Central memory CD4-positive, alpha-beta T cell (primary cell): ENCODE results near the gene TBCD.

ENCODE experiments used
- DNase-seq: peaks from one replicate; pipeline ENCODE4 v3.0.0; 2022

TBCD gene

DNA sequence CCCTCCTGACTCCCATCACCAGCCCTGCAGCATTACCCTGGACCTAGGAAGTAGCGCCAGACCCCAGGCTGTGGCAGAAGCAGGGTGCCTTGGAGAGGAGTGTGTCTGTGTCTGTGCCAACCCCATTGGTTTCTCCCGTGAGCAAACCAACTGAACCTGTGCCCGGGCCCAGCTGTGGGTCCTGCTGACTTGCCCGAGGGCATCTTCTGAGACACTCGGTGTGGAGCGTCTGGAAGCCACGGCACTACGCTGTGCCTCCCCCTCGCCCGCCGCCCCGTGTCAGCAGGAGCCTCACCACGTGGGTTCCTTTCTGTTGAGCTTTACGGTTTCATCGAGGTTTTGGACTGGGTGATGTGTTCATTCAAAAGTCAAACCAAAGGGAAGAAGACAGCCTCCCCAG, 60.2 kb downstream of the TBCD start:
- no peak for DNase-seq

DNA sequence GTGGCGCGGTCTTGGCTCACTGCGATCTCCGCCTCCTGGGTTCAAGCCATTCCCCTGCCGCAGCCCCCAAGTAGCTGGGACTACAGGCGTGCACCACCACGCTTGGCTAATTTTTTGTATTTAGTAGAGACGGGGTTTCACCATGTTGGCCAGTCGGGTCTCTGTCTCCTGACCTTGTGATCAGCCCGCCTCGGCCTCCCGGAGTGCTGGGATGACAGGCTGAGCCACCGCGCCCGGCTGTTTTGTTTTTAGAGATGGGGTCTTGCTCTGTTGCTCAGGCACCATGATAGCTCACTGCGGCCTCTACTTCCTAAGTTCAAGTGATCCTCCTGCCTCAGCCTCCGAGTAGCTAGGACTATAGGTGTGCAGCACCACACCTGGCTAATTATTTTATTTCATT, 60.7 kb downstream of the TBCD start:
- no peak for DNase-seq

GRCh38 chr17:82813299-82814051, 61.6 kb downstream of the TBCD start:
- no peak for DNase-seq

DNA sequence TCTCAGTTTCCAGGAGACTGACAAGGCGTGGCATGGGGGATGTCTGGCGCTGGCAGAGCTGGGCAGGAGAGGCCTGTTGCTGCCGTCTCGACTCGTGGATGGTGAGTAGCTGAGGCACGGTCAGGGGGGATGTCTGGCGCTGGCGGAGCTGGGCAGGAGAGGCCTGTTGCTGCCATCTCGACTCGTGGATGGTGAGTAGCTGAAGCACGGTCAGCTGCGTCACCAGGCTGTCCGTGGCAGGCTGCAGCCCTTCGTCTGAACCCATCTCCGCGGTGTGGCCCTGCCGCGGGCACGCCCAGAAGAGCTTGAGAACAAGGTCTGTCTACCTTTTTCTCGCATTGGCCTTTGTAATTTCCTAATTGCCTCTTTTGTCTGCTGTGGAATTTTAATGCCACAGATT, 63.0 kb downstream of the TBCD start:
- DNase-seq: no peak

DNA sequence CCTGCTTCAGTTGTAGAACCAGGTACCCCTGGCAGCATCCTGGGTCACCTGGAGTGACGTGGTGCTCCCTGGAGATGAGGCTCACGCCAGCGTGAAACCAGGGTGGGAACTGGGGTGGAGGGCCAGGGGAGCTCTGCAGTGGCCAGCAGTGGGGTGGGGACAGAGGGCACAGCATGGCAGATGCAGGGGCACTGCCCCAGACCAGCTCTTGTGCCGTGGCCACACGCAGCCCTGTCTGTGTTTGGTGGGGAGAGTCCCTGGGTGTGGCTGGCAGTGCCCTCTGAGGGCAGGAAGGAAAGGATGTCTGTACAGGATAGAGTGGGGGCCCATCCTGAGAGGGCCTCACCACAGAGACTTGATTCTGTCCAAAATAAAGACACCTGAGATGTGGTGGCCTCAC, 63.5 kb downstream of the TBCD start:
- no peak for DNase-seq

- DNase-seq: no peak
These were observed 64.0 kb downstream of the TBCD start for GRCh38 chr17:82815790-82816305.

DNA sequence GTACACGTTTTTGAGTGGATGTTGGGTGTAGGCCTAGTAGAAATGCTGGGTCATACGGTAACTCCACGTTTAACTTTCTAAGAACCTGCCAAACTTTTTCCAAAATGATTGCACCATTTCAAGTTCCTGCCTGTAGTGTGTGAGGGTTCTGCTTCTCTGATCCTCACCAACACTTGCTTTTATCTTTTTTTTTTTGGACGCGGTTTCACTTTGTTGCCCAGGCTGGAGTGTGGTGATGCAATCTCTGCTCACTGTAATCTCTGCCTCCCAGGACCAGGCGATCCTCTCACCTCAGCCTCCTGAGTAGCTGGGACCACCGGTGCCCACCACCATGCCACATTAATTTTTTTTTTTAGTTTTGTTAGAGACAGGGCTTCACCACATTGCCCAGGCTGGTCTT, 64.5 kb downstream of the TBCD start:
- no peak for DNase-seq

- no peak for DNase-seq
These were observed 66.1 kb downstream of the TBCD start for GRCh38 chr17:82817947-82818346.

GRCh38 chr17:82820278-82821251, 68.7 kb downstream of the TBCD start:
- DNase-seq: no peak

- no peak for DNase-seq
These were observed 69.7 kb downstream of the TBCD start for GRCh38 chr17:82821554-82821953.

- DNase-seq: no peak
These were observed 70.4 kb downstream of the TBCD start for GRCh38 chr17:82822281-82822680.

- no peak for DNase-seq
These were observed 71.1 kb downstream of the TBCD start for GRCh38 chr17:82823004-82823403.

- no peak for DNase-seq
These were observed 73.8 kb downstream of the TBCD start for GRCh38 chr17:82825540-82826124.

- DNase-seq: no peak
These were observed 74.3 kb downstream of the TBCD start for GRCh38 chr17:82826211-82826610.

GRCh38 chr17:82826956-82827355, 75.1 kb downstream of the TBCD start:
- no peak for DNase-seq

DNA sequence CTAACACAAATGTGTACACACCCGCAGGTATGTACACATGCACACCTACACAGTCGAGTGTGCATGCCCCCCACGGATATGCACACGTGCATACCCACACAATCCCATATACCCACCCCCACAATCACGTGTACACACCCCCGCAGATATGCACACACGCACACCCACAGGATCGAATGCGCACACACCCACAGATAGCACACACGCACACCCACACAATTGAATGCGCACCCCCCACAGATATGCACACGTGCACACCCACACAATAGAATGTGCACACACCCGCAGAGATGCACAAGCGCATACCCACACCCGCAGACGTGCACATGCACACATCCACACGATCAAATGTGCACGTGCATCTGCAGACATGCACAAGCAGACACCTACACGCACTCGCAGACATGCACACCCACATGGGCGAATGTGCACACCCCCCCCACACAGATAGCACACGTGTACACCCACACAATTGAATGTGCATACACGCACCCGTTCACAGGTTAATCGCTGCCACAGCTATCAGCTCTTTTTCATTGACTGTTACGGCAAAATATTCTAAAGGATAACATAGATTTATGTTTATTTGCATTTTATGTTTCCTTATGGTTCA, 77.1 kb downstream of the TBCD start:
- DNase-seq: no peak

DNA sequence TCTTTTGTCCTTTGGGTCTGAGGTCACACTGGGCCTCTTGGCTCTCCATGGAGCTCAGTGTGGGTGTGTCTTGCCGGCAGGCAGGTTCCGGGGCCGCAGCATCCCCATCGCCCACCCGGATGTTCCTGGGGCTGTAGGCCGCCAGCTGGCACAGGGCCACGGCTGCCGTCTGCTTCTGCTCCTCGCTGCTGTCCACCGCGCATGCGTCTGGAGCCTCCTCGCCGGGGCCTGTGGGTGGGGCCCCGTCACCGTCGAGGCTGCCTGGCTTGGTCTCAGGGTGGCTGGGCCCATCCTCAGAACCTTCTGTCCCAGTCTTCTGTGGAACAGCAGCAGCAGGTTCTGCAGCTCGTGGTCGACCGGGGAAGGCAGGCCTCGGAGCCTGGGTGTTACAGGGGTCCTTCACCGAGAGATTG, 78.4 kb downstream of the TBCD start:
- DNase-seq: no peak

- no peak for DNase-seq
These were observed 79.4 kb downstream of the TBCD start for GRCh38 chr17:82831041-82831817.

- no peak for DNase-seq
These were observed 79.9 kb downstream of the TBCD start for GRCh38 chr17:82831818-82832200.

GRCh38 chr17:82832411-82832810, 80.5 kb downstream of the TBCD start:
- no peak for DNase-seq

DNA sequence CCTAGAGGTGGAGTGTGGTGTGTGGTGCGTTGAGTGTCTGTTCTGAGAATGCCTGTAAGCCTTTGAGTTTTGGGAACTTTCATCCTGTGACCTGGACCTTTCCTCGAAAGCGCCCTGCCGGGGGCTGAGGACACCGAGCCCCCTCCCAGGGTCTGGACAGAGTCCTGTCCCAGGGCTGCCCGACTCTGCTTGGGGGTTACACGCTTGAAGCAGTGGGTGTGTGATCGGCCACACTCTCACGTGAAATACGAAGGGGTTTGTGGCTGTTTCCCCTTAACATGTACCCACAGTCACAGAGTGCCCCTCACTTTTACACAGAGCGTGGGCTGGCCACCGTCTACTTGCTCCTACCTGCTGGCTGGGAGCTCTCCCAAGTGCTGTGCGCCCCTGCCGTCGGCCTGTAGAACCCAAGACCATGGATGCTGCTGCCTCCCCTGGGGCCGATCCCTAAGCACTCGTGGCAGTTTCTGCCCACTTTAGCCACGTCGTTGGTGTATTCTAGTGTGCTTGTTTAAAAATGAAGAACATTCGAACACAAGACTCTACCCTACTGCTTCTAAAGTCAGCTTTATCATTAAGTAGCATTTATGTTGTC, 81.1 kb downstream of the TBCD start:
- no peak for DNase-seq

DNA sequence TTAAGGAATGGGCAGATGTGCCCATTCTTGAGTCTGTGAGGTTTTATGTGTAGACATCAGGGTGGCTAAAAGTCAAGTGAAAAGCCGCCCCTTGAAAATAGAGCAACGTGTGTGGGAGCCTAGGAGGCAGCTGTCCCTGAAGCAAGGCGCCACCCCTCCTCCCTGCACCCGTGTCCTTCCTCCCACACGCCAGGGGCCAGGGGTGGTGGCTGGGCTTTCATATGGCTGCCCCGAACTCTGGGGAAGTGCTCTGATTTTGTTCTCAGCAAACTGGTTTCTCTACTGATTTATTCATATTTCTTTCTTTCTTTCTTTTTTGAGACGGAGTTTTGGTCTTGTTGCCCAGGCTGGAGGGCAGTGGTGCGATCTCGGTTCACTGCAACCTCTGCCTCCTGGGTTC, 83.3 kb downstream of the TBCD start:
- no peak for DNase-seq
